Activated naive CD4-positive, alpha-beta T cell (primary cell): Measurements from ENCODE around the gene AP2A2.
A peak's percentile ranks its signal among the peaks of the same experiment; 100 is the strongest.

Source experiments
- DNase-seq, 4 experiments: peaks; one replicate each; lab custom pipeline; 2025; lab: John Stamatoyannopoulos, UW

Gene AP2A2

GRCh38 chr11:925496-926301 is at the start of gene AP2A2:
Gene AP2A2 (plus strand): TSS chr11:925870. CDS start chr11:926022, 152 bp downstream.
- peak; percentile 76 to 93 (median 84) for DNase-seq

GRCh38 chr11:876545-876944 is 49.1 kb upstream of the AP2A2 start:
- DNase-seq = no peak

- no peak for DNase-seq
These were observed 48.1 kb upstream of the AP2A2 start for GRCh38 chr11:877565-877964.

- DNase-seq = no peak
These were observed 45.2 kb upstream of the AP2A2 start for GRCh38 chr11:880447-880846.

- no peak for DNase-seq
These were observed 43.1 kb upstream of the AP2A2 start for GRCh38 chr11:882596-882995.

- DNase-seq = no peak
These were observed 42.1 kb upstream of the AP2A2 start for GRCh38 chr11:883527-883926.

- no peak for DNase-seq
These were observed 41.0 kb upstream of the AP2A2 start for GRCh38 chr11:884578-885070.

- no peak for DNase-seq
These were observed 39.1 kb upstream of the AP2A2 start for GRCh38 chr11:886568-886967.

- DNase-seq = no peak
These were observed 38.1 kb upstream of the AP2A2 start for GRCh38 chr11:887589-887988.

- DNase-seq = no peak
These were observed 37.1 kb upstream of the AP2A2 start for GRCh38 chr11:888310-889212.

GRCh38 chr11:889257-889656 is 36.4 kb upstream of the AP2A2 start:
- no peak for DNase-seq

- no peak for DNase-seq
These were observed 35.8 kb upstream of the AP2A2 start for GRCh38 chr11:889687-890475.

GRCh38 chr11:890794-891540 is 34.7 kb upstream of the AP2A2 start:
- DNase-seq = no peak

GRCh38 chr11:893008-893654 is 32.5 kb upstream of the AP2A2 start:
- no peak for DNase-seq

- no peak for DNase-seq
These were observed 31.0 kb upstream of the AP2A2 start for GRCh38 chr11:894575-895201.

- no peak for DNase-seq
These were observed 30.1 kb upstream of the AP2A2 start for GRCh38 chr11:895331-896110.

GRCh38 chr11:897253-898142 is 28.2 kb upstream of the AP2A2 start:
- DNase-seq = no peak

- DNase-seq = no peak
These were observed 27.5 kb upstream of the AP2A2 start for GRCh38 chr11:898143-898511.
